Activated naive CD4-positive, alpha-beta T cell treated with anti-CD3 and anti-CD28 coated beads, Interleukin-2, amount 50 U/mL, for 72 hours (primary cell): Measurements from ENCODE around the gene KDM3B. TPM values are rescaled to one million over a fixed set of nuclear protein-coding genes. Genes with fewer than 3 reads are reported as not detected.

Experiments
- ATAC-seq, 2 donors: fragments of 150-1000 bp; cut with Tn5 transposase; 2 replicates each; pipeline ENCODE4 v1.10.0; 2021; ENCODE audit warnings: mild to moderate bottlenecking in 2 of 2, moderate library complexity in 2 of 2
- DNase-seq, 2 donors: peaks; one replicate each; pipeline ENCODE4 v3.0.0; 2021 to 2022; ENCODE audit warnings: low spot score in 2 of 2
- H3K27ac Mint-ChIP-seq, 2 donors: one replicate each; pipeline ENCODE4 v1.8.0; 2022; ENCODE audit warnings: mild to moderate bottlenecking in 2 of 2, mixed read lengths in 2 of 2
- H3K36me3 Mint-ChIP-seq, 2 donors: one replicate each; pipeline ENCODE4 v1.8.0; 2022; ENCODE audit warnings: mixed read lengths in 2 of 2
- H3K9me3 Mint-ChIP-seq, 2 donors: one replicate each; pipeline ENCODE4 v1.8.0; 2022; ENCODE audit warnings: mixed read lengths in 2 of 2
- total RNA-seq, 2 donors: library from RNA; stranded (reverse); gene quantifications; one replicate each; pipeline ENCODE4 v1.2.3, GENCODE V29; 2022

The KDM3B gene
- total RNA-seq, 2 donors from 2014 or later, result 40.5 to 54.6 TPM

DNA sequence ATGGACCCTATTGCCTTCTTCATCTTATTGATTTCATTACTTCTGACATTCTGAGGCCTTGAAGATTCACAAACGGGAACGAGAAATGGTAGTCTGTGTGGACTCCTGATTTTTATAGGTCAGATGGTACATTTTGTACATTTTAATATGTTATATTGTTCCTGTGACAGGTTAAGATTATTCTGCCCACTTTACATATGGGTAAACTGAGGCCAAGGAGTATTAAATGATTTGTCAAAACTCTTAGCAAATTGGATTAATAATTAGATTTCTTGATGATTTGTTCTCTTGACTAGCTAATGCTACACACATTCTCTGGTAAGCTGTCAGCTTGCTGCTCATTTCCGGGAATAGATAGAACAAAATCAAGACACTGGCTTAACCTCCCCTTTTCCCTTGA is 12.5 kb upstream of the KDM3B start:
- H3K36me3 Mint-ChIP-seq, result peaks cover 7 to 9% of the 10 kb centered on the region in 2 donors
- DNase-seq (no peak), ATAC-seq (no peak)
- no peaks in the 10 kb centered on the region for H3K9me3 Mint-ChIP-seq
- peak overlapping the region in 1 of 2 donors; percentile 87 for H3K27ac Mint-ChIP-seq

DNA sequence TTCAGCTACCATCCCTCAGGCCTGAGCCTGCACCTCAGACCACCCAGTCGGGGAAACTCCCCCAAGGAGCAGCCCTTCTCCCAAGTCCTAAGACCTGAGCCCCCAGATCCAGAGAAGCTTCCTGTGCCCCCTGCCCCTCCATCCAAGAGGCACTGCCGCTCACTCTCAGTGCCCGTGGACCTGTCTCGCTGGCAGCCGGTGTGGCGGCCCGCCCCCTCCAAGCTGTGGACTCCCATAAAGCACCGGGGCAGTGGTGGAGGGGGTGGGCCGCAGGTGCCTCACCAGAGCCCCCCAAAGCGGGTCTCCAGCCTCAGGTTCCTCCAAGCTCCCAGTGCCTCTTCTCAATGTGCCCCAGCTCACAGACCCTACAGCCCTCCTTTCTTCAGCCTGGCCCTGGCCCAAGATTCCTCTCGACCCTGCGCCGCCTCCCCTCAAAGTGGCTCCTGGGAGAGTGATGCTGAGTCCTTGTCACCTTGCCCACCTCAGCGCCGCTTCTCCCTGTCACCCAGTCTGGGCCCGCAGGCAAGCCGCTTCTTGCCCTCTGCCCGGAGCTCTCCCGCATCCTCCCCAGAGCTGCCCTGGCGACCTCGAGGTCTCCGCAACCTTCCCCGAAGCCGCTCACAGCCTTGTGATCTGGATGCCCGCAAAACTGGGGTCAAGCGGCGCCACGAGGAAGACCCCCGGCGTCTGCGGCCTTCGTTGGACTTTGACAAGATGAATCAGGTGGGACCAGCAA is 7.4 kb upstream of the KDM3B start:
- H3K9me3 Mint-ChIP-seq, result no peaks in the 10 kb centered on the region
- DNase-seq, result no peak
- no peak overlapping the region for H3K27ac Mint-ChIP-seq
- peaks cover 4 to 15% of the 10 kb centered on the region in 2 donors for H3K36me3 Mint-ChIP-seq
- ATAC-seq, result no peak

DNA sequence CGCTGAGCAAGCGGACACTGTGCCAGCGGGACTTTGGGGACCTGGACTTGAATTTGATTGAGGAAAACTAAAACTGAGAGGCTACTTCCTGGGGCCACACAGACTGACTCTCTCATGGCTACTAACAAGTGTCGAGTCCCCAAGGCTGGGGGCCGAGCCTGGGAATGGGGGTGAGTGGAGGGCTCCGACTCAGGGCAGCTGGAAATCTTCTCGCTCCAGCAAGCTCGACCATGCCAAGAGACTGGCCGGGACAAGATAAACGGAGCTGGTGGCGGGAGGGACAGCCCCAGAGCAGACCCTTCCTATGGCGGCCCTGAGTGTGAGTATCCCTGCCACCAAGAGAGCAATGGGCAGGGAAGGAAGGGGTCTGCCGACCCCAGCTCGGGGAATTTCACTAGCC is 5.6 kb upstream of the KDM3B start:
- ATAC-seq (no peak), DNase-seq (no peak)
- no peak overlapping the region for H3K27ac Mint-ChIP-seq
- H3K36me3 Mint-ChIP-seq, result peaks cover 4 to 18% of the 10 kb centered on the region in 2 donors
- H3K9me3 Mint-ChIP-seq, result peaks cover 3 to 4% of the 10 kb centered on the region in 2 donors

DNA sequence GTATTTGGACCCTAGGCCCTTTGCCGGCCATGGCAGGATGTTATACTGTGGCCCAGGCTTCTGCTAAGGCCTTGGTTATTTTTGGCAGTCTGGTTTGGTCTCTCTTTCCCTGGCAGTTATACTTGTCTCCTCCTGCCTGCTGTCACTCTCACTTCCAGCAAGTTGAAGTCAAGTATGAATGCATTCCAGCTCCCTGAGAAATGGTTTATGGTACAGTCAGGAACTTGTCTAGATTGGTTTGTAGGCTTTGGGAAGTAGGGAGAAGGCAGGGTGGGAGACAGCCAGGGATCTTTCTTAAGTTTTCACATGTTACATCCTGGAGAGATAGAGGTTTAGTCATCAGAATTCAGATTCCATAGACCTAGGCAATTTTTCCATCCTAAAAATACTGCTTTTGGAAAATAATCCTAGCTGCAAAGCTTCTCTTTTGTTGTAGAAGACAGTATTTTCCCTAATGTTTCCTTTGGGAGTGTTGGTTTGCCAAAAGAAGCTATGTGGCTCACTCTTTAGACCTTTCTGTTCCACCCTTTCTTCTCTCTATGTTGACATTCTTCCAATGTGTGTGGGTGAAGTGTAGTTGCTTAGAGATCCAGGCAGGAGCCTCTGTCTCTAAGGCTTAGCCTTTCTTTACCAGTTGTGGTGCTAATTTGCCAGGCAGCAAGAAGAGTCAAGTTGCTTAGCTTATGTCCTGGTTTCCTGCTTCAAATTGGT is 2.5 kb upstream of the KDM3B start:
- Mint-ChIP-seq H3K36me3 (peaks cover 14 to 26% of the 10 kb centered on the region in 2 donors), H3K27ac (no peak overlapping the region), H3K9me3 (peaks cover 7% of the 10 kb centered on the region in 2 donors)
- no peak for ATAC-seq
- DNase-seq, result no peak

DNA sequence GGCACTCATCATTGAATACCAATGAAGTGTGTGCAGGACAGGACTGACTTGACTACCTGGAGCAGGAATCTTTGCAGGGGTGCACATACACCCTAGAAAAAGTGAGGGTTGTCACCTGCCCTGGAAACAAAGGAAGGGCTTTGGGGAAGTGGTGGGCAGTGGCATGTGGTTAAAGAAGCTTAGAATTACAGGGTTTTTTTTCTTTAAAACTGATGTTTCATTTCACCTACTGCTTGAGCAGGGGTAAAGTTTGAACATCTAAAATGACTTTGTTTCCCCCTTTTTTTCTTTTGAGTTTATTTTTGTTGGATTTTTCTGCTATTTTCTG is 2.0 kb upstream of the KDM3B start:
- H3K36me3 Mint-ChIP-seq, result peaks cover 14 to 23% of the 10 kb centered on the region in 2 donors
- peaks cover 7% of the 10 kb centered on the region in 2 donors for H3K9me3 Mint-ChIP-seq
- ATAC-seq, result no peak
- no peak overlapping the region for H3K27ac Mint-ChIP-seq
- DNase-seq, result no peak

DNA sequence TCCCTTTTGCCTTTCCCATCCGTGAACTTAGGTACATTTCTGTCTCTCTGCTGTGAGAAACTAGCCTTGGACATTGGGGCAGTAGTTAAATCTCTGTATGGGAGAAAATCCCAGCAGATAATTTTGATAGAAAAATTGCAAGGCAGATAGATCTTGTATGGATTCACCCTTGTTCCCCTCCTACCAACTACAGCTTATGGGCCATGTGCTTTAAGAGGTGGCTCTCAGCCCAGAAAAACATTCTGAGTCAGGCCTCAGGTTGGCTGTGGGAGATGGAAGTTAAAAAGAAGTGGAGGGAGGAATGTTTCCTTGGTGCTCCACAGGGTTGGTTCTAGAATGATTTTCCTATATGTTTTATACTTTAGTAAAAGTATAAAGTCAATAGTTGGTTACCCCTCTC is 1.4 kb upstream of the KDM3B start:
- H3K27ac Mint-ChIP-seq, result no peak overlapping the region
- DNase-seq (no peak), ATAC-seq (no peak)
- H3K36me3 Mint-ChIP-seq, result peaks cover 14 to 17% of the 10 kb centered on the region in 2 donors
- H3K9me3 Mint-ChIP-seq, result peaks cover 7% of the 10 kb centered on the region in 2 donors

DNA sequence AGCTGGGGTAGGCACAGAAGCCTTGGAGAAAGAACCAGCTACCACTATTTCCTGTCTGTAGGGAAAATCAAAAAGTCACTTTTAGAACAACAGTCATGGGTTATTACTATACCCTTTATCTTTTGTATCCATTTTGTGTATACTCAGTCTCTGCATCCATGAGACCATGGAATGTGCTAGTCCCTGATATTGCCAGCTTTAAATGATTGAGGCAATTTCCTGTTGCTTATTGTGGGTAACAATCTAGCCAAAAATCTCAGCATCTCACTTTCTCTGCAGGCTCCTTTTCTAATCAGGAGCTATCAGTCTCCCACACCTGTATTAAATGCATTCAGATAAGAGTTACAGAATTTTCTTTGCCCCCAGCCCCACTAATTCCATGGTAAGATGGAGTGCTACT is 968 bp upstream of the KDM3B start:
- Mint-ChIP-seq H3K9me3 (peaks cover 7% of the 10 kb centered on the region in 2 donors), H3K36me3 (peaks cover 14 to 16% of the 10 kb centered on the region in 2 donors), H3K27ac (peak overlapping the region; percentile 62 to 68)
- ATAC-seq (no peak), DNase-seq (no peak)

DNA sequence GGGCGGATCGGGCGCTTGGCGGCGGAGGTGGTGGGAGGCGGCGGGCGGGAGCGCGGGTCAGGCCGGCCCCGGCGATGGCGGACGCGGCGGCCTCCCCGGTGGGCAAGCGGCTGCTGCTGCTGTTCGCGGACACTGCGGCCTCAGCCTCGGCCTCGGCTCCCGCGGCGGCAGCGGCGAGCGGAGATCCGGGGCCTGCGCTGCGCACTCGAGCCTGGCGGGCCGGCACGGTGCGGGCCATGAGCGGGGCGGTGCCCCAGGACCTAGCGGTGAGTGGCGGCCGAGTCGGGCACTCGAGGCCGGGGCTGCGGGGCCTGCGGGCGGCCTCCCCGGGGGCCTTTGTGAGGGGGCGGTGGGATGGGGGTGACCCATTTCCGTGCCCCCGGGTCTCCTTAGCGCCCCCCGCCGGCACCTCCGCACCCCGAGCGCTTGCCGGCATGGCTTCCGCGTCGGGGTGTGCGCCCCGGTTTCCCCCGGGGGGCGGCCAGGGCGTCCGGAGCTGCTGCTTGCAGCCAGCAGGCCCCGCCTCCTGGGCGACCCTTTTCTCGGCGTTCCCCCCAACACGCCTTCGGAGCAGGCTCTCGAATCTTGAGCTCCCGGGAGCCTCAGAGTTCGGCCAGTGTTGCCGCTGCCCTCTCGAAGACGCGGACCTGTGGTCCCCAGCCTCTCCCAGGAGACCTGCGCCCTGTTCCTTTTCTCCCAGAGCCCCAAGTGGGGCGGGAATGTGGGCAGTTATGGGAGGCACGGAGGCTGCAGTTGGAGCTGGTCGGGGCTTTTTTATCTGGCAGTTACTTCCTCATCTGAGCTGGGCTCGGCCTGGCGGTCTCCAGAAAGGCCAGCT is 456 bp downstream of the KDM3B start:
- Mint-ChIP-seq H3K27ac (peak overlapping the region; percentile 89 to 99), H3K36me3 (peaks cover 10 to 11% of the 10 kb centered on the region in 2 donors), H3K9me3 (peaks cover 7% of the 10 kb centered on the region in 2 donors)
- peak; percentile 71 to 79 for DNase-seq
- ATAC-seq, result peak; percentile 47 to 60

DNA sequence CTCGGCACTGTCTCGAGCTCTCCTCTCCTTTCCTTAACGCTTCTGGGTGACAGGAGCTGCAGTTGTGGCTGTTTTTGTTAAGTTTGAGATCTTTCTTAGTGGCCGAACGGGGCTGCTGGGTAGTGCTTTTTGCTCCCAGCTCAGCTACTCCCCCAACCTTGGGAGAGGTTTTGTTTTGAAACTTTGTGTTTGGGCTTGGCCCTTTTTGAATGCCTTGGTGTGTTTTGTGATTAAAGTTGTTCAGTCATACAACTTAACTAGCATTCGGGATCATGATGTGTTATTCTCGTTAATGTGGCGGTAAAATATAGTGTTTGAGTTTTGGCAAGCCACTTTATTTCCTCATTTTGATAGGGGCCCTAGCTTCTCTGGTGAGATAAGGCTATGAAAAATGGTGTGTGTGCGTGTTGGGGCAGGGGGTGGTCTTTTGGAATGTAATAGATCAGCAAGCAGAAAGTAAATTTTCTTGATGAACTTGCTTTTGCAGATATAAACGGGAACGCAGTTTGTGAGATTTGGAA is 1.1 kb downstream of the KDM3B start:
- Mint-ChIP-seq H3K36me3 (peaks cover 10% of the 10 kb centered on the region in 2 donors), H3K27ac (peak overlapping the region; percentile 89 to 99), H3K9me3 (peaks cover 7% of the 10 kb centered on the region in 2 donors)
- no peak for ATAC-seq
- DNase-seq, result no peak

DNA sequence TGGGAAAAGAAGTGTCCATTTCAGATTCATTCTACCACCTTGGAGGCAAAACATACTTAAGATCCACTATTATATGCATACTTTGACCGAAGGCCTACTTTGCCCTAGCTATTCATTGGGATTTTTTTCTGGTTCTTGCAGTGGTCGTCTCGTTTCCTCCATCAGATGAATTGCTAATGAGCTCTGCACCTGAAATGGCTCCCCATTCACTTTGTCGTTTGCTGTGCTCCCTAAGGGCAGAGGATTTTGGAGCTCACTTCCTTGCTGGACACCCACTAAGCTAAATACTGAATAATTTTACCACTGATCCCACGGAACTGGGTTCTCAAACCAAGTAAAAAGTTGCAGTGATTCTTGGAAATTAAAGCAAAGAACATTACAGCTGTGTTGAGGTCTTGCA is 1.9 kb downstream of the KDM3B start:
- H3K27ac Mint-ChIP-seq, result peak overlapping the region; percentile 89 to 99
- ATAC-seq (no peak), DNase-seq (no peak)
- H3K36me3 Mint-ChIP-seq, result peaks cover 10% of the 10 kb centered on the region in 2 donors
- peaks cover 7% of the 10 kb centered on the region in 2 donors for H3K9me3 Mint-ChIP-seq

DNA sequence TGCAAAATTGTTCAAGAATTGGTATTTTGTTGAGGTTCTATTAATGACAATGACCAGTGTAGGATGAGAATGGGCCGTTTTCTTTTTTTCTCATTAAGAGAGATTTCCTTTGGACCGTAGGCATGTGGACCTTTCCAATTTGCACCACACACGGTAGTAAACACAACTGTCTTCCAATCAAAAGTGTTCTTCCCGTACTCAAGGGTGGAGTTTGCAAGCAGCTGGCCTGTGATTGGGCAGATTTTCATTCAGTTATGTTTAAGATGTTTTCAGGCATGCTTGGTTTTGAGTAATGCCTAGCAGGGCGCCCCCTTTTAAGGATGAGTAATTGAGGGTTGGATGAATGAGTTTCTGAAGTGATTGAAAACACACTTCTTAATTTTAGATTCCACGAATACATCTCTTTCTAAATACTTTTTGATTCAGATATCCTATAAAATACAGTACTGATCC is 2.5 kb downstream of the KDM3B start:
- ATAC-seq, result peak; percentile 74 to 76
- H3K36me3 Mint-ChIP-seq, result peaks cover 10% of the 10 kb centered on the region in 2 donors
- peak in 1 of 2 donors; percentile 66 for DNase-seq
- H3K27ac Mint-ChIP-seq, result peak overlapping the region; percentile 51 to 89
- peaks cover 7% of the 10 kb centered on the region in 2 donors for H3K9me3 Mint-ChIP-seq

DNA sequence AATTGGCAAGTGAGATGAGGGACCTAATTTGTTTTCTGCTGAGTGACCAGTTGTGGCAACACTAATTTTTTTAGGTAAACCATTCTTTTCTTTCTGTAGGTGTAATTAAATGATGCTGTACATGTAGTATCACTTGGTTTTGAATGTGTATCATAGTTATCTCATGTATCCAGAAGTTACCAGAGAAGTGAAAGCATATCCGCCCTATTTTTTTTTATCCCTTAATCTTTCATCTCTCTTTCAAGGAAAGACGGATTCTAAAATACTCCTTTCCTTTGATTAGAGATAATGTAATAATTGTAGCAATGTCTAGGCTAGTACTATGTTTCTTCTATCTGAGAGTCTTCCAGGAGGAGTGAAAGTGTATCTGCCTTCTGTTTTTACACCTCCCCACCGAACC is 7.1 kb downstream of the KDM3B start:
- no peak for DNase-seq
- no peak overlapping the region for H3K27ac Mint-ChIP-seq
- no peaks in the 10 kb centered on the region for H3K9me3 Mint-ChIP-seq
- peaks cover 0 to under 1% of the 10 kb centered on the region in 2 donors for H3K36me3 Mint-ChIP-seq
- no peak for ATAC-seq

DNA sequence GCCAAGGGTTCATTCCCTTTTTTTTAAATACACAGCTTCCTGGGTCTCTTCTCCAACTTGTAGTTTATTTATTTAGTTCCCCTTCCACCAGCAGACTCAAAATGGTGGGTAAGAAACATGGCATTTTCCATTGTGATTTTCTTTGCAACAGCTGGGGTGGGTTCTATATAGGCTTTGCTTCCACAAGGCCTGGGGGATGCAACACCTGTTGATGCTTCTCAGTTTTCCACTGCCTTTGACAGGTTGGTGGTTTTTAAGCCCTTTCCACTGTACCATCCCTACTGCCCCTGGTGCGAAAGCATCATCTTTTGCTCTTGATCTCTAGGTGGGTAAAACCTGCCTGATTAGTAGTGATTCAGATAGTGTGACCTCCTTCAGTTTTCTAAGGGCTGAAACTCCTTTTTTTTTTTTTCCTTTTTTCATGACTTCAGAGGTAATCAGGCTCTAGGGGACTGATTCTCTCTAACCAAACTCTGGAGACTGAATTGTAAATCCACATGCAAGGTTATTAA is 8.5 kb downstream of the KDM3B start:
- Mint-ChIP-seq H3K36me3 (no peaks in the 10 kb centered on the region), H3K27ac (no peak overlapping the region), H3K9me3 (no peaks in the 10 kb centered on the region)
- ATAC-seq, result peak in 1 of 2 donors; percentile 40
- DNase-seq, result no peak

DNA sequence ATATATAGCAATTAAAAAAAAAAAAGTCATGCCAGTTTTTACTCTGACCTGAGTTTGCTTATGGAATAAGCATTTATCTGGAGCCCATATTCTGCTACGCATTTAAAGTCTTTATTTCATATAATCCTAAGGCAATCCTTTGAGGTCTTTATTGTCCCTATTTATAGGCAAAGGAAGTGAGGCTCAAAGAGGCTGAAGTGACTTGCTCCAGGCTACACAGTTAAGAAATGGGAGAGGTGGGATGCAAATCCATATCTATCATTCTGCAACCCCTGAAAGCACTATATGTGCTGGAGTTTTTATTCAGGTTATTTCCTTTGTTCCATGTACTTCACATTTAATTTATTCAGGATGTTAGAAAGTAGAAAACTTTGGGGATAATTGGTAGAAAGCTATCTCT is 12.1 kb downstream of the KDM3B start:
- Mint-ChIP-seq H3K36me3 (no peaks in the 10 kb centered on the region), H3K27ac (no peak overlapping the region), H3K9me3 (no peaks in the 10 kb centered on the region)
- ATAC-seq (no peak), DNase-seq (no peak)

DNA sequence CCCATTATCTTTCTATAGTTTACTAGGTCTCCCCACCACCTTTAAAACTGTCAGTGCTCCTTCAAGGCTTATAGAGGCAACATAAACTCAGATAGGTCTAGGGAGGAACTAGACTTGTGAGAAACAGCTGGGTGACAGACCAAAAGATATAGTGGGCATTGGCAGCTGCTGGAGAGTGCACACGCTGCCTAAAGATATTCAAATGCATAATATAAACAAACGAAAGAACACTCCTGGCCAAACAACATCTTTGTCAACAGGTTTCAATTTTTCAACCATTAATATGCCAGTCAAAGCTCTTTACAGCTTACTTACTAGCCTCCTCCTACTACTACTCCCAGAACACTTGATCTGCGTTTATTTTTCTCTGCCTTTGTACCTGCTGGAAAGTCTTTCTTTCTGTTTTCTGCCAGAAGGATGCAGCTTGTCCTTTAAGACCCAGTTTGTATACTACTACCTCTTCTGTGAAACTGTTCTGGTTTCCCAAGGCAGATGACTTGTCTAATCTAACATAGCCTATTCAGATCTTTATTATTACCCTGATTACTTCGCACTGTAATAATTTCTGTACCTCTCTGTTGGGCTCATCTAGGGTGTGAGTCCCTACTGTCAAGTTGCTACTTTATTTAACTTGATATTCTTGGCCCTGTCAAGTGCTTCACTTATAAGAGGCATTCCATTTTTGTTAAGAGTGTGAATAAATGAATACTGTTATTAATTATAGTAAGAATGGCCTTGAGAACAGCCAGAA is 14.3 kb downstream of the KDM3B start:
- H3K27ac Mint-ChIP-seq, result no peak overlapping the region
- DNase-seq, result no peak
- ATAC-seq, result no peak
- no peaks in the 10 kb centered on the region for H3K9me3 Mint-ChIP-seq
- H3K36me3 Mint-ChIP-seq, result no peaks in the 10 kb centered on the region

DNA sequence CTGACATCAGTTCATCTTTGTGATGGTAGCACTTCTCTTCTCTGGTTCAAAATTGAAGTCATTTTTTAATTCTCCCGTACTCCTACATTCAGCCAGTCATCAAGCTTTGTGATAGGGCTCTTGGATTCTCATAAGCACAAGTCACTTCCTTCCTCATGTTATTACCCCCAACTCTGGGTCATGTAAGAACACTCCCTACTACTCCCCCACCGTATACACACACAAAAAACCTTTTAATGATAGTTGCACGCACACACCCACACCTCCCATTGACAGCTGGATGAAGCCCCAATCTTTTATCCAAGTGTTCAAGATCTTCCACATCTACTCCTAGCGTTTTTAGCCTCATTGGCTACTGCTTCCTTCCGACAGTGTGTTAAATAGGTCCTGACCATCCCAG is 16.8 kb downstream of the KDM3B start:
- Mint-ChIP-seq H3K36me3 (no peaks in the 10 kb centered on the region), H3K27ac (peak overlapping the region; percentile 5 to 75), H3K9me3 (no peaks in the 10 kb centered on the region)
- ATAC-seq, result no peak
- no peak for DNase-seq
